Panc1 (cell line): ENCODE results near the gene E2F8. TPM values are rescaled to one million over a fixed set of nuclear protein-coding genes. Genes with fewer than 3 reads are reported as not detected.

Experiments
- ATAC-seq: fragments of 200-7000 bp; cut with Tn5 transposase; 2 replicates; pipeline ENCODE4 v1.9.1; 2020; ENCODE audit warnings: mild to moderate bottlenecking, moderate library complexity
- BruUV-seq: library from RNA; stranded (reverse); fragments of 400-500 nt; replicated peaks from 2 replicates; lab custom pipeline; 2021; lab: Mats Ljungman, UMichigan
- CTCF ChIA-PET: fragments of 300-600 bp; sonication (Branson Sonifier 250); formaldehyde crosslinking; loops from one replicate; lab custom pipeline; 2022; ENCODE audit warnings: antibody characterized with exemption; lab: Charles Lee
- POLR2A ChIA-PET: fragments of 300-600 bp; sonication (Branson Sonifier 250); formaldehyde crosslinking; loops from one replicate; lab custom pipeline; 2022; ENCODE audit warnings: antibody characterized with exemption; lab: Charles Lee
- DNase-seq: peaks from one replicate; pipeline ENCODE4 v3.0.0-alpha.2; 2010; ENCODE audit warnings: low read depth, low spot score
- H3K27ac ChIP-seq: 2 replicates; pipeline ENCODE4 v1.5.1; 2011; ENCODE audit warnings: mild to moderate bottlenecking, low read length, inconsistent platforms
- H3K27me3 ChIP-seq: fragments of 200-500 bp; sonication (Bioruptor generic); 2 replicates; pipeline ENCODE4 v1.6.0; 2014; ENCODE audit warnings: low read length, inconsistent platforms; ENCODE audit not compliant: control insufficient read depth, insufficient read depth
- H3K36me3 ChIP-seq: fragments of 200-500 bp; sonication (Bioruptor generic); 2 replicates; pipeline ENCODE4 v1.5.1; 2014; ENCODE audit warnings: inconsistent platforms, mild to moderate bottlenecking, low read length, moderate library complexity; ENCODE audit not compliant: control insufficient read depth, insufficient read depth
- H3K4me1 ChIP-seq: 2 replicates; pipeline ENCODE4 v1.5.1; 2011; ENCODE audit warnings: inconsistent platforms, mild to moderate bottlenecking, low read length, moderate library complexity; ENCODE audit not compliant: control insufficient read depth, insufficient read depth
- H3K4me3 ChIP-seq, 2 experiments: 2 replicates each; pipeline ENCODE4 v1.5.1; 2011 to 2012; ENCODE audit warnings: low read depth in 2 of 2, low read length in 2 of 2, mild to moderate bottlenecking in 2 of 2, inconsistent platforms in 1 of 2, moderate library complexity in 1 of 2
- H3K9me3 ChIP-seq: fragments of 200-500 bp; sonication (Bioruptor generic); 2 replicates; pipeline ENCODE4 v1.5.1; 2014; ENCODE audit warnings: low read depth, mild to moderate bottlenecking, inconsistent platforms, low read length, moderate library complexity; ENCODE audit not compliant: control insufficient read depth, insufficient read depth
- CTCF ChIP-seq: fragments of 450-650 bp; IDR thresholded peaks from 2 replicates; pipeline ENCODE4 v1.5.1; 2017; ENCODE audit warnings: mild to moderate bottlenecking
- POLR2AphosphoS5 ChIP-seq: IDR thresholded peaks from 2 replicates; pipeline ENCODE4 v1.6.1; 2012; ENCODE audit warnings: mild to moderate bottlenecking, low read depth, low read length, moderate library complexity
- REST ChIP-seq, 2 experiments: IDR thresholded peaks; 2 replicates each; pipeline ENCODE4 v1.6.1; 2011 to 2012; ENCODE audit warnings: low read depth in 2 of 2, control low read depth in 1 of 2, low read length in 1 of 2, mild to moderate bottlenecking in 1 of 2, moderate library complexity in 1 of 2; ENCODE audit not compliant: insufficient read depth in 1 of 2
- SIN3A ChIP-seq: IDR thresholded peaks from 2 replicates; pipeline ENCODE4 v1.6.1; 2012; ENCODE audit warnings: low read depth, mild to moderate bottlenecking, low read length, moderate library complexity, borderline replicate concordance; ENCODE audit not compliant: insufficient read depth
- TCF7L2 ChIP-seq: IDR thresholded peaks from 2 replicates; pipeline ENCODE4 v1.6.1; 2011; ENCODE audit warnings: mild to moderate bottlenecking, low read depth, low read length, inconsistent platforms
- in situ Hi-C: cut with HindIII; loops from 2 replicates; pipeline ENCODE4 v1.10.0; 2016; ENCODE audit warnings: low sequenced_read_pairs, low pct_unique_long_range_greater_than_20kb
- intact Hi-C: fragments of 100-400 bp; cut with micrococcal nuclease; formaldehyde crosslinking; loops from one replicate; pipeline ENCODE4 v1.10.0; 2022; ENCODE audit not compliant: unreplicated experiment
- total RNA-seq: library from RNA; stranded (reverse); gene quantifications from one replicate; pipeline ENCODE4 v1.2.1, GENCODE V29; 2021; ENCODE audit not compliant: unreplicated experiment

Gene E2F8
- total RNA-seq, 1 experiment from 2014 or later = 14.2 TPM

- Histone ChIP-seq H3K36me3 (no peaks in the 10 kb centered on the region), H3K9me3 (no peaks in the 10 kb centered on the region), H3K27me3 (no peaks in the 10 kb centered on the region), H3K4me3 (no peak overlapping the region), H3K4me1 (0 out of 2 replicates have a peak, but pooled peaks cover 6% of the 10 kb centered on the region), H3K27ac (peak overlapping the region; percentile 49; the same call in 1 of the 2 replicates)
- intact Hi-C loops (no loop called here), in situ Hi-C loops (no loop called here)
- DNase-seq = no peak
- ChIA-PET POLR2A (no interaction called here), CTCF (no interaction called here)
- ATAC-seq = no peak
- no TSS peak for BruUV-seq
- TF ChIP-seq TCF7L2 = no peak
- no peak for TF ChIP-seq REST (IDR thresholded peaks at IDR 0.05; ENCODE audit: insufficient read depth in 1 of 2, low read depth in 2 of 2, low read length in 1 of 2)
- TF ChIP-seq POLR2AphosphoS5 = no peak
- no peak for TF ChIP-seq SIN3A
- no peak for TF ChIP-seq CTCF
Measured at GRCh38 chr11:19199048-19199447, 41.7 kb downstream of the E2F8 start.

- intact Hi-C loops (no loop called here), in situ Hi-C loops (no loop called here)
- no peaks in the 10 kb centered on the region for H3K9me3 ChIP-seq
- no peak for ATAC-seq
- no peak overlapping the region for H3K4me3 ChIP-seq
- no peak for DNase-seq
- POLR2A ChIA-PET = no interaction called here
- CTCF ChIA-PET = interaction anchor here (0.6 kb wide), 1 partner anchor 707 kb away, joined by 3 read pairs; no protein-coding TSS in a partner anchor
- TF ChIP-seq CTCF = no peak
- TF ChIP-seq POLR2AphosphoS5 = no peak
- TF ChIP-seq SIN3A = no peak
- TF ChIP-seq TCF7L2 = no peak
- no peak for TF ChIP-seq REST (IDR thresholded peaks at IDR 0.05; ENCODE audit: insufficient read depth in 1 of 2, low read depth in 2 of 2, low read length in 1 of 2)
- H3K27ac ChIP-seq = no peak overlapping the region
- H3K4me1 ChIP-seq = 0 out of 2 replicates have a peak, but pooled peaks cover 6% of the 10 kb centered on the region
- H3K36me3 ChIP-seq = no peaks in the 10 kb centered on the region
- BruUV-seq = no TSS peak
- H3K27me3 ChIP-seq = no peaks in the 10 kb centered on the region
Measured at GRCh38 chr11:19196432-19196831, 44.3 kb downstream of the E2F8 start.
